HG02588 (cell line): Measurements from ENCODE around the gene ANO5.

ENCODE experiments used
- ATAC-seq: cut with Tn5 transposase; IDR thresholded peaks from one replicate; pipeline ENCODE4 v1.9.1; 2021; ENCODE audit warnings: mild to moderate bottlenecking, moderate library complexity; ENCODE audit not compliant: unreplicated experiment

Gene ANO5

GRCh38 chr11:22317656-22318055 is 124.8 kb downstream of the ANO5 start:
- no peak for ATAC-seq

- no peak for ATAC-seq
These were observed 138.9 kb downstream of the ANO5 start for GRCh38 chr11:22331771-22332170.
